Loucy (cell line): Measurements from ENCODE around the gene PNPT1.

ENCODE experiments used
- H2AFZ ChIP-seq: fragments of 200-600 bp; sonication (generic); 2 replicates; pipeline ENCODE4 v1.6.0; 2016; ENCODE audit warnings: antibody characterized with exemption, mild to moderate bottlenecking, low read length, moderate library complexity
- H3F3A ChIP-seq: fragments of 200-600 bp; 2 replicates; pipeline ENCODE4 v1.6.0; 2016; ENCODE audit warnings: antibody characterized with exemption, low read depth, mild to moderate bottlenecking
- H3K27me3 ChIP-seq: fragments of 200-600 bp; sonication (generic); 2 replicates; pipeline ENCODE4 v1.6.1; 2014; ENCODE audit warnings: low read length, mild to moderate bottlenecking; ENCODE audit not compliant: insufficient read depth, poor library complexity, severe bottlenecking
- H3K36me3 ChIP-seq: fragments of 200-600 bp; sonication (generic); 2 replicates; pipeline ENCODE4 v1.6.1; 2016; ENCODE audit warnings: low read length; ENCODE audit not compliant: insufficient read depth
- H3K4me1 ChIP-seq: fragments of 200-600 bp; sonication (generic); 2 replicates; pipeline ENCODE4 v1.5.1; 2014; ENCODE audit warnings: low read length, mild to moderate bottlenecking; ENCODE audit not compliant: insufficient read depth, poor library complexity, severe bottlenecking
- H3K4me2 ChIP-seq: fragments of 200-600 bp; sonication (generic); 2 replicates; pipeline ENCODE4 v1.6.0; 2014; ENCODE audit warnings: antibody characterized with exemption, low read length, low read depth, mild to moderate bottlenecking; ENCODE audit not compliant: poor library complexity, severe bottlenecking
- H3K4me3 ChIP-seq: fragments of 200-600 bp; sonication (generic); 2 replicates; pipeline ENCODE4 v1.5.1; 2014; ENCODE audit warnings: low read length, mild to moderate bottlenecking, mixed read lengths; ENCODE audit not compliant: poor library complexity, severe bottlenecking
- H3K79me2 ChIP-seq: fragments of 200-600 bp; sonication (generic); 2 replicates; pipeline ENCODE4 v1.6.1; 2014; ENCODE audit warnings: low read length; ENCODE audit not compliant: insufficient read depth
- H3K9ac ChIP-seq: fragments of 200-600 bp; sonication (generic); 2 replicates; pipeline ENCODE4 v1.6.0; 2014; ENCODE audit warnings: mild to moderate bottlenecking, low read depth, low read length, moderate library complexity; ENCODE audit not compliant: poor library complexity, severe bottlenecking
- H3K9me2 ChIP-seq: fragments of 200-600 bp; sonication (generic); replicated peaks from 2 replicates; pipeline ENCODE4 v1.6.1; 2016; ENCODE audit warnings: low read depth, low read length, mixed read lengths
- H3K9me3 ChIP-seq: fragments of 200-600 bp; sonication (generic); 2 replicates; pipeline ENCODE4 v1.6.1; 2014; ENCODE audit warnings: mild to moderate bottlenecking, antibody characterized with exemption, low read length, low read depth; ENCODE audit not compliant: insufficient read depth
- H4K20me1 ChIP-seq: fragments of 200-600 bp; sonication (generic); 2 replicates; pipeline ENCODE4 v1.6.0; 2014; ENCODE audit warnings: antibody characterized with exemption, low read length, mild to moderate bottlenecking; ENCODE audit not compliant: insufficient read depth, poor library complexity, severe bottlenecking
- EZH2phosphoT487 ChIP-seq: fragments of 200-600 bp; IDR thresholded peaks from 2 replicates; pipeline ENCODE4 v1.6.1; 2018; ENCODE audit warnings: antibody characterized with exemption, mild to moderate bottlenecking, moderate library complexity, borderline replicate concordance
- TF ChIP-seq, protein P1 (sequence below): fragments of 200-600 bp; sonication (generic); conservative IDR thresholded peaks from 2 replicates; pipeline ENCODE4 v1.5.1; 2014; ENCODE audit warnings: mild to moderate bottlenecking, antibody characterized with exemption, low read length

Gene PNPT1

GRCh38 chr2:55595536-55595935 lies 98.1 kb downstream of the PNPT1 start:
- no peak overlapping the region for H3K4me2 ChIP-seq
- no peak for TF ChIP-seq EZH2phosphoT487
- TF ChIP-seq, protein P1, sequence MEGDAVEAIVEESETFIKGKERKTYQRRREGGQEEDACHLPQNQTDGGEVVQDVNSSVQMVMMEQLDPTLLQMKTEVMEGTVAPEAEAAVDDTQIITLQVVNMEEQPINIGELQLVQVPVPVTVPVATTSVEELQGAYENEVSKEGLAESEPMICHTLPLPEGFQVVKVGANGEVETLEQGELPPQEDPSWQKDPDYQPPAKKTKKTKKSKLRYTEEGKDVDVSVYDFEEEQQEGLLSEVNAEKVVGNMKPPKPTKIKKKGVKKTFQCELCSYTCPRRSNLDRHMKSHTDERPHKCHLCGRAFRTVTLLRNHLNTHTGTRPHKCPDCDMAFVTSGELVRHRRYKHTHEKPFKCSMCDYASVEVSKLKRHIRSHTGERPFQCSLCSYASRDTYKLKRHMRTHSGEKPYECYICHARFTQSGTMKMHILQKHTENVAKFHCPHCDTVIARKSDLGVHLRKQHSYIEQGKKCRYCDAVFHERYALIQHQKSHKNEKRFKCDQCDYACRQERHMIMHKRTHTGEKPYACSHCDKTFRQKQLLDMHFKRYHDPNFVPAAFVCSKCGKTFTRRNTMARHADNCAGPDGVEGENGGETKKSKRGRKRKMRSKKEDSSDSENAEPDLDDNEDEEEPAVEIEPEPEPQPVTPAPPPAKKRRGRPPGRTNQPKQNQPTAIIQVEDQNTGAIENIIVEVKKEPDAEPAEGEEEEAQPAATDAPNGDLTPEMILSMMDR = no peak
- H3K9ac ChIP-seq = no peak overlapping the region
- H3K79me2 ChIP-seq = peaks cover 35% of the 10 kb centered on the region; the same call in 1 of the 2 replicates
- peaks cover 49% of the 10 kb centered on the region; the same call in 1 of the 2 replicates for H3K36me3 ChIP-seq
- no peaks in the 10 kb centered on the region for H3F3A ChIP-seq
- no peaks in the 10 kb centered on the region for H3K27me3 ChIP-seq
- H3K4me3 ChIP-seq = no peak overlapping the region
- H3K9me2 ChIP-seq = no peaks in the 10 kb centered on the region
- no peaks in the 10 kb centered on the region for H3K9me3 ChIP-seq
- H3K4me1 ChIP-seq = no peaks in the 10 kb centered on the region
- peaks cover 18% of the 10 kb centered on the region for H4K20me1 ChIP-seq
- no peak overlapping the region for H2AFZ ChIP-seq

DNA sequence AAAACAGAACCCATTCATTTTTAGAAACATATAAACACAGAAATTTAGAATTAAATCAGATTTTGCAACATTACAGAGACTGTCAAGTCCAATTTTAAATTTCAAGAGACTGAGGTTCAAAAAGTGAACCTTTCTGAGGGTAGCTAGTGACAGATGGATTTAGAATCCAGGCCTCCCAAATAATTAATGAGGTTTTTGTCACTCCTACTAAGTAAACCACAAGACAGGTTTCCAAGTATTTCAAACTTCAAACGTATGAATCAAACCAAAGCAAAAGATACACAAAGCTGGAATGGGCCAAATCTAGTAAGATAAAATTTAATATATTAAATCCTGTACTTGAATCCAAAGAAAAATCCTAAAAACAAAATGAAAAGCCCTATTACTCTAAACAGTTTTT lies 101.5 kb downstream of the PNPT1 start:
- H3K4me3 ChIP-seq = no peak overlapping the region
- peaks cover 43% of the 10 kb centered on the region; the same call in 1 of the 2 replicates for H3K36me3 ChIP-seq
- H3K79me2 ChIP-seq = peaks cover 35% of the 10 kb centered on the region; the same call in 1 of the 2 replicates
- no peaks in the 10 kb centered on the region for H3K9me2 ChIP-seq
- H3K4me1 ChIP-seq = no peaks in the 10 kb centered on the region
- H3K4me2 ChIP-seq = no peak overlapping the region
- no peaks in the 10 kb centered on the region for H3K9me3 ChIP-seq
- H3K27me3 ChIP-seq = no peaks in the 10 kb centered on the region
- no peak for TF ChIP-seq EZH2phosphoT487
- TF ChIP-seq, protein P1 = no peak
- H3F3A ChIP-seq = no peaks in the 10 kb centered on the region
- no peak overlapping the region for H2AFZ ChIP-seq
- peaks cover 15% of the 10 kb centered on the region for H4K20me1 ChIP-seq
- no peak overlapping the region for H3K9ac ChIP-seq

DNA sequence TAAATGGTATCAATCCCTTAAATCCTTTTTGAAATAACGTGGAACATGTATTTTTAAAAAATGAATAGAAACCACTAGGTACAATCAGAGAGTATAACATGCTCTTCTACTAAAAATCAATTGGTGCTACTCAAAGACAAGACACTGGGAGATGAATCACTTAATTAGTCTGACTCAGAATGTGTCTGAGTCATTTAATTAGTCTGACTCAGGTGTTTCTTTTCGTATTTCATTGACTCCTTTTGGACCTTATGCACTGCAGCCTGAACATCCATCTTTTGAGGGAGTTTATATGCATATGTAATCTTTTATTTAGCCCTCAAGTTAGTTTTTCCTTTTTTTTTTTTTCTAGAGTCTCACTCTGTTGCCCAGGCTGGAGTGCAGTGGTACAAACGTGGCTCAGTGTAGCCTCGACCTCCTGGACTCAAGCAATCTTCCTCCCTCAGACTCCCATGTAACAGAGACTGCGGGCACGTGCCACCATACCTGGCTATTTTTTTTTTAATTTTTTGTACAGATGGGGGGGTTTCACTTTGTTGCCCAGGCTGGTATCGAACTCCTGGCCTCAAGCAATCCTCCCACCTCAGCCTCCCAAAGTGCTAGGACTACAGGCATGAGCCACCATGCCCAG lies 102.7 kb downstream of the PNPT1 start:
- Histone ChIP-seq H2AFZ (no peak overlapping the region), H4K20me1 (peaks cover 15% of the 10 kb centered on the region), H3K79me2 (peaks cover 29% of the 10 kb centered on the region; the same call in 1 of the 2 replicates), H3F3A (no peaks in the 10 kb centered on the region), H3K9me2 (no peaks in the 10 kb centered on the region), H3K4me1 (no peaks in the 10 kb centered on the region), H3K4me3 (no peak overlapping the region), H3K27me3 (no peaks in the 10 kb centered on the region), H3K9me3 (no peaks in the 10 kb centered on the region), H3K9ac (no peak overlapping the region), H3K4me2 (no peak overlapping the region), H3K36me3 (peaks cover 40% of the 10 kb centered on the region; the same call in 1 of the 2 replicates)
- TF ChIP-seq, protein P1 = no peak
- TF ChIP-seq EZH2phosphoT487 = no peak
